Breast epithelium (tissue), 4 donors: Measurements from ENCODE around the gene YAP1. TPM values are rescaled to one million over a fixed set of nuclear protein-coding genes. Genes with fewer than 3 reads are reported as not detected.

Experiments used
- DNase-seq, 2 donors: peaks; one replicate each; pipeline ENCODE4 v3.0.0-alpha.2; 2019; ENCODE audit warnings: low spot score in 2 of 2
- H3K27ac ChIP-seq, 2 donors: fragments of 200-600 bp; sonication (generic) in 1 of 2; one replicate each; pipeline ENCODE4 v1.5.1; 2016 to 2019; ENCODE audit warnings: mild to moderate bottlenecking in 1 of 2
- H3K27me3 ChIP-seq, 2 donors: fragments of 200-600 bp; sonication (generic) in 1 of 2; one replicate each; pipeline versions ENCODE4 v1.5.1 to v1.6.0; 2017 to 2019; ENCODE audit warnings: control low read depth in 1 of 2, mild to moderate bottlenecking in 1 of 2
- H3K36me3 ChIP-seq: fragments of 200-600 bp; one replicate; pipeline ENCODE4 v1.5.1; 2019
- H3K4me1 ChIP-seq, 2 donors: fragments of 200-600 bp; sonication (generic); one replicate each; pipeline ENCODE4 v1.5.1; 2016 to 2019; ENCODE audit warnings: control low read depth in 1 of 2
- H3K4me3 ChIP-seq, 3 donors: fragments of 200-600 bp; sonication (generic); 1 replicate in 2 of 3; 2 replicates in 1 of 3; pipeline ENCODE4 v1.5.1; 2016 to 2019; ENCODE audit warnings: mild to moderate bottlenecking in 3 of 3, moderate library complexity in 2 of 3
- H3K9me3 ChIP-seq, 2 donors: fragments of 200-600 bp; sonication (generic) in 1 of 2; one replicate each; pipeline ENCODE4 v1.5.1; 2016 to 2019; ENCODE audit warnings: control low read depth in 1 of 2
- POLR2A ChIP-seq: fragments of 450-650 bp; IDR thresholded peaks from one replicate; pipeline ENCODE4 v1.6.1; 2016; ENCODE audit warnings: antibody characterized with exemption, mild to moderate bottlenecking, moderate library complexity
- POLR2AphosphoS5 ChIP-seq, 3 donors: sonication (generic); formaldehyde crosslinking; IDR thresholded peaks; one replicate each; pipeline ENCODE4 v1.6.1; 2017; ENCODE audit warnings: antibody characterized with exemption in 3 of 3
- intact Hi-C: fragments of 100-400 bp; cut with DNase I; formaldehyde crosslinking; loops from one replicate; pipeline ENCODE4 v1.15.1; 2023; ENCODE audit warnings: low total_unique reads
- total RNA-seq, 3 donors: library from RNA; depleted of rRNA; stranded (reverse); fragments of >200 nt; gene quantifications; one replicate each; pipeline ENCODE4 v1.1.0, GENCODE V29; 2016
- TF ChIP-seq, protein P1 (sequence below), 3 donors: fragments of 450-650 bp; IDR thresholded peaks; one replicate each; pipeline ENCODE4 v1.5.1; 2016 to 2017; ENCODE audit warnings: antibody characterized with exemption in 3 of 3, mild to moderate bottlenecking in 3 of 3, moderate library complexity in 3 of 3

The YAP1 gene
- total RNA-seq, 3 donors from 2014 or later, result 179 to 215 (median 184) TPM

DNA sequence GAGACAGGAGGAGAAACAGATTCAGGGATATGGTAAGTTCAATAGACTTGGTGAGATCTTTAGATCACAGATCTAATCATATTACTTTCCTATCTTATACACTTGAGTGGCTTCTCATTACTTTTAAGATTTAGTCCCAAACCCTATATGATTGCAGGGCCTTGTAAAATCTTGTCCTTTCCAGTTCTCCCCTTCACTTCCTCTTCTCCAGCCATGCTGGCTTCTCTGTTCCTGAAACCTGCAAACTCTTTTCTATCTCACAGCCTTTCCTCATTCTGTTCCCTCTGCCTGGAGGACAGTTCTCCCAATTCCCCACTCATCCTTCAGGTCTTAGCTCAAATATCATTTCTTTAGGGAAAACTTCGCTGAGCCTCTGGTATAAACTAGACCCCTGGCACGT lies 141.2 kb downstream of the YAP1 start:
- no peaks in the 10 kb centered on the region for H3K27me3 ChIP-seq
- no peak overlapping the region for H3K27ac ChIP-seq
- no peaks in the 10 kb centered on the region for H3K36me3 ChIP-seq
- no peak overlapping the region for H3K4me3 ChIP-seq
- H3K9me3 ChIP-seq, result no peaks in the 10 kb centered on the region
- TF ChIP-seq POLR2A (no peak), POLR2AphosphoS5 (IDR thresholded peaks at IDR 0.05) (no peak)
- TF ChIP-seq, protein P1, sequence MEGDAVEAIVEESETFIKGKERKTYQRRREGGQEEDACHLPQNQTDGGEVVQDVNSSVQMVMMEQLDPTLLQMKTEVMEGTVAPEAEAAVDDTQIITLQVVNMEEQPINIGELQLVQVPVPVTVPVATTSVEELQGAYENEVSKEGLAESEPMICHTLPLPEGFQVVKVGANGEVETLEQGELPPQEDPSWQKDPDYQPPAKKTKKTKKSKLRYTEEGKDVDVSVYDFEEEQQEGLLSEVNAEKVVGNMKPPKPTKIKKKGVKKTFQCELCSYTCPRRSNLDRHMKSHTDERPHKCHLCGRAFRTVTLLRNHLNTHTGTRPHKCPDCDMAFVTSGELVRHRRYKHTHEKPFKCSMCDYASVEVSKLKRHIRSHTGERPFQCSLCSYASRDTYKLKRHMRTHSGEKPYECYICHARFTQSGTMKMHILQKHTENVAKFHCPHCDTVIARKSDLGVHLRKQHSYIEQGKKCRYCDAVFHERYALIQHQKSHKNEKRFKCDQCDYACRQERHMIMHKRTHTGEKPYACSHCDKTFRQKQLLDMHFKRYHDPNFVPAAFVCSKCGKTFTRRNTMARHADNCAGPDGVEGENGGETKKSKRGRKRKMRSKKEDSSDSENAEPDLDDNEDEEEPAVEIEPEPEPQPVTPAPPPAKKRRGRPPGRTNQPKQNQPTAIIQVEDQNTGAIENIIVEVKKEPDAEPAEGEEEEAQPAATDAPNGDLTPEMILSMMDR (IDR thresholded peaks at IDR 0.05), result no peak
- no peaks in the 10 kb centered on the region for H3K4me1 ChIP-seq
- no peak for DNase-seq
- intact Hi-C loops, result loop anchor here (10.0 kb wide), 1 partner anchor 137 kb away; the partner anchor contains the start of gene YAP1

DNA sequence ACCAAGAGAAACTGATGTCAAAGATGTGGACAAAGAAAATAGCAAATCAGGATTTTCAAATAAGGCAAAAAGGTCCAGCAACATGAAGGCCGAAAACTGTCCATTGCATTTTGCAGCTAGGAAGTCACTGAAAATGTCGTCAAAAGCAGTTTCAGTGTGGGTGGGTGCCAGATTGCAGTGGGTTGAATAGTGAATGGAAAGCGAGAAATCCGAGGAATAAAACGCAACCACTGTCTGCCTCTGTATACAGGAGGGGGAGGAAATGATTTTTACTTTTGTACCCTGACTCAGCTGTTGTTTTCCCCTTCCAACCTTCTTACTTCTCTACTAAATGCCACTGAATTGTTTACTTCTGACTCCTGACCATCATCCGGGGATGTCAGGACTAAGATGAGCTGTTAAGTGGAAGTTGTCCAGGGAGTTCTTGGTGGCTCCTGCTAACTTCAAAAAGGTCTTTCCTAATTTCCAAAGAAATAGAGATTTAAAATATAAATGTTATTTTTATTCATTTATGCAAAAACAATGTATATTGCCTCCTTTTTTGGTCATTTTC lies 142.2 kb downstream of the YAP1 start:
- Histone ChIP-seq H3K4me3 (no peak overlapping the region), H3K36me3 (no peaks in the 10 kb centered on the region), H3K4me1 (no peaks in the 10 kb centered on the region), H3K9me3 (no peaks in the 10 kb centered on the region), H3K27me3 (no peaks in the 10 kb centered on the region), H3K27ac (no peak overlapping the region)
- DNase-seq, result no peak
- intact Hi-C loops, result loop anchor here (10.0 kb wide), 1 partner anchor 138 kb away; the partner anchor contains the start of gene YAP1
- no peak for TF ChIP-seq POLR2A
- no peak for TF ChIP-seq POLR2AphosphoS5 (IDR thresholded peaks at IDR 0.05)
- TF ChIP-seq, protein P1 (IDR thresholded peaks at IDR 0.05), result no peak

DNA sequence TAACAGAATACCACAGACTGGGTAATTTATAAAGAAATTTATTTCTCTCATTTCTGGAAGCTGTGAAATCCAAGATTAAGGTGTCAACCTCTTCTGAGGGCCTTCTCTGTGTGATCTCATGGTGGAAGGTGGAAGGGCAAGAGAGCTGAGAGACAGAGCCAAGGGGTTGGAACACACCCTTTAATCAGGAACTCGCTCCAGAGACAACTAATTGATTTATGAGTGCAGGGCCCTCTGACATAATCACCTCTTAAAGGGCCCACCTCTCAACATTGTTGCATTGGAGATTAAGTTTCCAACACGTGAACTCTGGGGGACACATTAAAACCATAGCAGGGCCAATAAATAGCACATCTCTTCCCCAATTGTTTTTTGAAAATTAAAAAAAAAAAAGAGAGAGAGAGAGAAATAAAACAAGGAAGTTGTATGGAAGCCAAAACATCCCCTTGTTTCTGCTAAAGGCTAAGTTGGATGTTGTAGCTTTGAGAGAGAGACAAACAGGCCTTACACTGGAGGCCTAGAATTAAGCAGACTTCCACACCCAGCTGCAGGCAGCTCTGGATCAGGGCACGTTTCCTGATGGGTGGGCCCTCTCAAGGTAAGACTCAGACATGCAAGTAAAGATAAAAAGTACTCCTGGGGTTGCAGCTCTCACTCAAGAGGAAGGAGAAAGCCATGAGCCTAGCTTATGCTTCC lies 142.9 kb downstream of the YAP1 start:
- DNase-seq, result no peak
- intact Hi-C loops, result loop anchor here (10.0 kb wide), 1 partner anchor 138 kb away; the partner anchor contains the start of gene YAP1
- Histone ChIP-seq H3K9me3 (no peaks in the 10 kb centered on the region), H3K36me3 (no peaks in the 10 kb centered on the region), H3K4me1 (no peaks in the 10 kb centered on the region), H3K27me3 (no peaks in the 10 kb centered on the region), H3K4me3 (no peak overlapping the region), H3K27ac (peak overlapping the region in 1 of 2 donors; percentile 42)
- TF ChIP-seq POLR2A (no peak), POLR2AphosphoS5 (IDR thresholded peaks at IDR 0.05) (no peak)
- TF ChIP-seq, protein P1 (IDR thresholded peaks at IDR 0.05), result no peak

DNA sequence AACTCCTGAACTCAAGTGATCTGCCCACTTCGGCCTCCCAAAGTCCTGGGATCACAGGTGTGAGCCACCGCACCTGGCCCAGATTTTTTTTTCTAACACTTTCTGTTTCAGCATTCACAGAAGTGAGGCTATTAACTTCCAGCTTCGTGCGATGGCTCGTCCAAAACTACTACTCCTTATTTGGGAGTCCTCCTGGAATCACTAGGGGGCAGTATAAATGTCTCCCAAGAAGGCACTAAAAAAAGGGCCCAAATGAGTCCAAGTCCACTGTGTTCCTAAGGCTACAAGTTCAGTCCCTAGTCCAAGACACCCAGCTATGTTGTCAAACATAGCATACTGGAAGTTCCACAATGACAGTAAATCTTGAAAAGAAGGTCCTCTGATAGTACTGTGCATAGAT lies 143.8 kb downstream of the YAP1 start:
- Histone ChIP-seq H3K4me1 (no peaks in the 10 kb centered on the region), H3K4me3 (no peak overlapping the region), H3K9me3 (no peaks in the 10 kb centered on the region), H3K27ac (peak overlapping the region in 1 of 2 donors; percentile 42), H3K36me3 (no peaks in the 10 kb centered on the region), H3K27me3 (no peaks in the 10 kb centered on the region)
- TF ChIP-seq POLR2AphosphoS5 (IDR thresholded peaks at IDR 0.05), result no peak
- no peak for TF ChIP-seq POLR2A
- TF ChIP-seq, protein P1 (IDR thresholded peaks at IDR 0.05), result no peak
- intact Hi-C loops, result loop anchor here (10.0 kb wide), 1 partner anchor 139 kb away; the partner anchor contains the start of gene YAP1
- DNase-seq, result no peak

DNA sequence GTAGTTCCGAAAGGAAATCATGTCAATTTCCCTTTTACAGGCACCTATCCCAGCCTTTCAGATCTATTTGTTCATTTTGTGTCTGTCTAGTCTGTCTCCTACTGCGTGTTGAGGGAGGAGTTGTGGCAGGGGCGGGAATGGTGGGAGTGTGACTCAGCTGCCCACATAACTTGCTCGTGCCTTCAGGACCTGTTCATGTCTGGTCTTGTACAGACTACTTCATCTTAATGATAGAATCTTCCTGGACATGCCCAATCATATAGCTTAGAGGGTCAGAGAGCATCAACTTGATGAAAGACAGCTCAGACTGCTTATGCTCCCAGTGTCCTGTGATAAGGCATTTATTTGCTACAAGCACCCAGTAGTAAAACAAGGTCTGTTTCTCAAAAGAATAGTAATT lies 146.0 kb downstream of the YAP1 start:
- intact Hi-C loops, result loop anchor here (10.0 kb wide), 1 partner anchor 141 kb away; the partner anchor contains the start of gene YAP1
- Histone ChIP-seq H3K9me3 (no peaks in the 10 kb centered on the region), H3K27ac (no peak overlapping the region), H3K36me3 (no peaks in the 10 kb centered on the region), H3K27me3 (no peaks in the 10 kb centered on the region), H3K4me3 (no peak overlapping the region), H3K4me1 (no peaks in the 10 kb centered on the region)
- no peak for TF ChIP-seq POLR2AphosphoS5 (IDR thresholded peaks at IDR 0.05)
- TF ChIP-seq, protein P1 (IDR thresholded peaks at IDR 0.05), result no peak
- no peak for TF ChIP-seq POLR2A
- DNase-seq, result peak in 1 of 2 donors; percentile 50
